ENCODE data around the gene FCMR. TPM values are rescaled to one million over a fixed set of nuclear protein-coding genes. Genes with fewer than 3 reads are reported as not detected.

The FCMR gene
- not detected in 2 replicates for total RNA-seq (2014; rRNA removed; shearing (Covaris generic))
- 0.43 and 0.84 TPM in 2 replicates for polyA plus RNA-seq (2016; fragmentation: Nextera tagmentation; extraction: Ambion mirVana)
- long read RNA-seq: 0 reads

GRCh38 chr1:206921772-206922265 is at the start of gene FCMR:
FCMR (minus strand) TSS chr1:206921941; CDS start chr1:206921854, 87 bp downstream.
- no peak for DNase-seq (ENCODE audit: low spot score)
- H3K4me1 Mint-ChIP-seq: no peaks in the 10 kb centered on the region
- no peak for ATAC-seq
- Histone ChIP-seq H3K4me2 (no peak within 1 kb of the TSS), H3K4me3 (no peak within 1 kb of the TSS), H3F3A (replicated peaks; ENCODE audit: low read depth) (no peaks in the 10 kb centered on the region), H3K79me2 (replicated peaks; ENCODE audit: insufficient read depth) (no peaks in the 10 kb centered on the region), H4K20me1 (replicated peaks; ENCODE audit: insufficient read depth) (no peaks in the 10 kb centered on the region), H3K27me3 (ENCODE audit: insufficient read depth) (no peaks in the 10 kb centered on the region), H2AFZ (no peak within 1 kb of the TSS), H3K36me3 (ENCODE audit: insufficient read depth) (no peaks in the 10 kb centered on the region), H3K27ac (ENCODE audit: low read depth) (no peak within 1 kb of the TSS), H3K9me2 (ENCODE audit: insufficient read depth) (no peaks in the 10 kb centered on the region), H3K4me1 (ENCODE audit: insufficient read depth) (no peaks in the 10 kb centered on the region)
- H3K27ac Mint-ChIP-seq: no peak within 1 kb of the TSS
- TF ChIP-seq POLR2AphosphoS5 (IDR thresholded peaks at IDR 0.05; ENCODE audit: low read depth): no peak
- TF ChIP-seq EZH2 (IDR thresholded peaks at IDR 0.05; ENCODE audit: low read depth, unreplicated experiment): no peak
- TF ChIP-seq EZH2phosphoT487 (IDR thresholded peaks at IDR 0.05; ENCODE audit: unreplicated experiment): no peak
- TF ChIP-seq NANOG (IDR thresholded peaks at IDR 0.05; ENCODE audit: borderline replicate concordance): no peak
- TF ChIP-seq CREB1 (CRISPR knock-in tag; IDR thresholded peaks at IDR 0.05; ENCODE audit: low read depth): no peak
- TF ChIP-seq ETS1 (IDR thresholded peaks at IDR 0.05): no peak
- TF ChIP-seq ZNF331 (CRISPR knock-in tag; IDR thresholded peaks at IDR 0.05; ENCODE audit: low read depth): no peak
- no peak for TF ChIP-seq REST (IDR thresholded peaks at IDR 0.05; ENCODE audit: unreplicated experiment)
- no peak for TF ChIP-seq CTCF (conservative IDR thresholded peaks at IDR 0.05; ENCODE audit: low read depth in 2 of 2)
- no peaks in the 10 kb centered on the region for H3K36me3 Mint-ChIP-seq (ENCODE audit: low read depth)
- no peak within 1 kb of the TSS for H3K4me3 Mint-ChIP-seq
- peaks cover 2% of the 10 kb centered on the region for H3K27me3 Mint-ChIP-seq (ENCODE audit: insufficient read depth, low read depth, poor library complexity)
- no peaks in the 10 kb centered on the region for H3K9me3 Mint-ChIP-seq
